CD8-positive, alpha-beta memory T cell (primary cell): ENCODE results near the gene CIAO2A. TPM values are rescaled to one million over a fixed set of nuclear protein-coding genes. Genes with fewer than 3 reads are reported as not detected.

Experiments
- CTCF ChIA-PET: fragments of 350-600 bp; sonication (Branson Sonifier 250); formaldehyde crosslinking; loops from one replicate; lab custom pipeline; 2021; ENCODE audit warnings: antibody characterized with exemption; lab: Charles Lee
- POLR2A ChIA-PET: fragments of 350-600 bp; sonication (Branson Sonifier 250); formaldehyde crosslinking; loops from one replicate; lab custom pipeline; 2021; ENCODE audit warnings: antibody characterized with exemption; lab: Charles Lee
- DNase-seq, 5 donors: peaks; one replicate each; pipeline versions ENCODE4 v3.0.0 to v3.0.0-alpha.2; 2020 to 2022; ENCODE audit warnings: mixed read lengths in 1 of 5
- H3K27ac ChIP-seq: one replicate; pipeline ENCODE4 v1.7.0; 2013; ENCODE audit warnings: low read depth, mild to moderate bottlenecking, low read length, moderate library complexity
- H3K27me3 ChIP-seq: 2 replicates; pipeline ENCODE4 v1.7.0; 2013; ENCODE audit warnings: low read length, mild to moderate bottlenecking; ENCODE audit not compliant: insufficient read depth, poor library complexity, severe bottlenecking
- H3K36me3 ChIP-seq: 2 replicates; pipeline ENCODE4 v1.7.0; 2013; ENCODE audit warnings: mild to moderate bottlenecking, low read length, moderate library complexity; ENCODE audit not compliant: insufficient read depth
- H3K4me1 ChIP-seq: 2 replicates; pipeline ENCODE4 v1.7.0; 2013; ENCODE audit warnings: mild to moderate bottlenecking, low read length, moderate library complexity; ENCODE audit not compliant: insufficient read depth
- H3K4me3 ChIP-seq: 2 replicates; pipeline ENCODE4 v1.7.0; 2013; ENCODE audit warnings: mild to moderate bottlenecking, low read length
- H3K9me3 ChIP-seq: 2 replicates; pipeline ENCODE4 v1.7.0; 2013; ENCODE audit warnings: mild to moderate bottlenecking, low read length
- H3K27ac Mint-ChIP-seq, 8 donors: one replicate each; pipeline ENCODE4 v1.8.0; 2020 to 2021; ENCODE audit warnings: mixed read lengths in 8 of 8, mild to moderate bottlenecking in 6 of 8, inconsistent platforms in 3 of 8, moderate library complexity in 3 of 8
- H3K27me3 Mint-ChIP-seq, 2 donors: one replicate each; pipeline ENCODE4 v1.8.0; 2020 to 2021; ENCODE audit warnings: mixed read lengths in 2 of 2, mild to moderate bottlenecking in 1 of 2, moderate library complexity in 1 of 2
- H3K36me3 Mint-ChIP-seq, 3 donors: one replicate each; pipeline ENCODE4 v1.8.0; 2020 to 2021; ENCODE audit warnings: mixed read lengths in 3 of 3, inconsistent platforms in 1 of 3, mild to moderate bottlenecking in 1 of 3
- H3K4me1 Mint-ChIP-seq, 3 donors: one replicate each; pipeline ENCODE4 v1.8.0; 2020 to 2021; ENCODE audit warnings: mixed read lengths in 3 of 3, inconsistent platforms in 1 of 3, mild to moderate bottlenecking in 1 of 3
- H3K4me3 Mint-ChIP-seq, 7 donors: one replicate each; pipeline ENCODE4 v1.8.0; 2020 to 2021; ENCODE audit warnings: mixed read lengths in 7 of 7, mild to moderate bottlenecking in 6 of 7, moderate library complexity in 4 of 7, inconsistent platforms in 2 of 7
- H3K9me3 Mint-ChIP-seq, 5 donors: one replicate each; pipeline ENCODE4 v1.8.0; 2020 to 2022; ENCODE audit warnings: mixed read lengths in 5 of 5, mild to moderate bottlenecking in 3 of 5, moderate library complexity in 2 of 5, inconsistent platforms in 1 of 5
- polyA plus RNA-seq: library from polyadenylated mRNA; unstranded; fragments of 300-500 nt; fragmentation: Illumina TruSeq; gene quantifications from one replicate; pipeline ENCODE4 v1.2.3, GENCODE V29; 2021
- total RNA-seq, 2 experiments: library from RNA; stranded (reverse); gene quantifications; one replicate each; pipeline ENCODE4 v1.2.3, GENCODE V29; 2021

Gene CIAO2A
- total and polyA plus RNA-seq, 3 experiments from 2014 or later, result 68.0 to 78.1 (median 68.7) TPM

GRCh38 chr15:64133623-64134344, 40.1 kb upstream of the CIAO2A start:
- Mint-ChIP-seq H3K27me3 (peaks cover 0 to 1% of the 10 kb centered on the region in 2 donors), H3K9me3 (no peaks in the 10 kb centered on the region), H3K27ac (no peak overlapping the region), H3K4me1 (no peaks in the 10 kb centered on the region), H3K4me3 (no peak overlapping the region), H3K36me3 (peaks cover 5 to 94% (median 29%) of the 10 kb centered on the region in 3 donors)
- Histone ChIP-seq H3K27me3 (no peaks in the 10 kb centered on the region), H3K4me3 (no peak overlapping the region), H3K36me3 (peaks cover 73% of the 10 kb centered on the region), H3K4me1 (no peaks in the 10 kb centered on the region), H3K9me3 (no peaks in the 10 kb centered on the region), H3K27ac (no peak overlapping the region)
- DNase-seq, result no peak
- ChIA-PET POLR2A (no interaction called here), CTCF (interaction anchor here (2.0 to 2.1 kb wide), 2 partner anchors 11 to 19 kb away, joined by 5 to 11 read pairs; no protein-coding TSS in a partner anchor)

DNA sequence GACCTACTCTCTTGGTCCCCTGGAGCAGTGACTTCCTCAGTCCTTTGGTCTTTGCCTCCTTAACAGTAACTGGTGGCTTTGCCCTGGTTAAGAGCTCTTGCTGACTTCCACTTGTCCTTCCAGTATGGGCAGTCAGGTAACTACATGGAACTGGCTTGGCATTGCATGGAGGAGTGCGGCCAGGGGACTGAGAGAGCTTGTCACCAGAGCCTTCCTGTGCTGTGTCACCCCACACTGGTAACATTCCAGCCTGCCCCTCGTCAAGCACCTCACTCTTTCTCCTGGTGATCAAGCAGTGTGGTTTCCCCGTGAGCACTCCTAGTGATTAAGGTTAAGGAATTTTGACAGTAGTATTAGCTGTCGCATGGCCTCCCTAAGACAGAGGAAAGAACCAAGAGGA, 38.6 kb upstream of the CIAO2A start:
- Mint-ChIP-seq H3K36me3 (peaks cover 5 to 94% (median 36%) of the 10 kb centered on the region in 3 donors), H3K27ac (peak overlapping the region in 3 of 8 donors; percentile 56 to 74 (median 58)), H3K4me3 (no peak overlapping the region), H3K4me1 (no peaks in the 10 kb centered on the region), H3K27me3 (no peaks in the 10 kb centered on the region), H3K9me3 (no peaks in the 10 kb centered on the region)
- no peak overlapping the region for H3K4me3 ChIP-seq
- no peaks in the 10 kb centered on the region for H3K4me1 ChIP-seq
- no peak overlapping the region for H3K27ac ChIP-seq
- ChIA-PET CTCF (interaction anchor here (1.1 kb wide), 2 partner anchors 11 to 21 kb away, joined by 3 to 5 read pairs; no protein-coding TSS in a partner anchor), POLR2A (no interaction called here)
- no peaks in the 10 kb centered on the region for H3K27me3 ChIP-seq
- H3K9me3 ChIP-seq, result no peaks in the 10 kb centered on the region
- H3K36me3 ChIP-seq, result peaks cover 80% of the 10 kb centered on the region
- DNase-seq, result no peak

DNA sequence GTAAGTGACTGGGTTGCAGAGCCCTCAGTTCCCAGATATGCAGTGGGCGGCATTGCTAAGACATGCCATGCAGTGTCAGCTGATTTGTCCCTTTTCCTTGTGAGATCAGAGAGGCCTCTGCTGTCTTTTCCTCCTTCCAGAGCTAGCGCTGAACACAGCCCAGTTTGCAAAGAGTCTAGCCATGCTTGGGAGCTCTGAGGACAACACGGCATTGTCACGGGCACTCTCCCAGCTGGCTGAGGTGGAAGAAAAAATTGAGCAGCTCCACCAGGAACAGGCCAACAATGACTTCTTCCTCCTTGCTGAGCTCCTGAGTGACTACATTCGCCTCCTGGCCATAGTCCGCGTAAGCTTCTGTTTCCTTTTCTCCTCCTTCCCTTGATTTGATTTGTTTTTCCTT, 37.9 kb upstream of the CIAO2A start:
- H3K9me3 Mint-ChIP-seq, result no peaks in the 10 kb centered on the region
- Histone ChIP-seq H3K4me3 (no peak overlapping the region), H3K27me3 (no peaks in the 10 kb centered on the region), H3K4me1 (no peaks in the 10 kb centered on the region), H3K36me3 (peaks cover 79% of the 10 kb centered on the region), H3K27ac (no peak overlapping the region), H3K9me3 (no peaks in the 10 kb centered on the region)
- ChIA-PET CTCF (interaction anchor here (1.1 kb wide), 1 partner anchor 22 kb away, joined by 5 read pairs; no protein-coding TSS in a partner anchor), POLR2A (interaction anchor here (1.1 kb wide), 1 partner anchor 31 kb away, joined by 4 read pairs; the partner anchor contains the start of gene PPIB)
- H3K4me3 Mint-ChIP-seq, result no peak overlapping the region
- H3K27ac Mint-ChIP-seq, result peak overlapping the region in 1 of 8 donors; percentile 56
- H3K36me3 Mint-ChIP-seq, result peaks cover 2 to 93% (median 32%) of the 10 kb centered on the region in 3 donors
- no peaks in the 10 kb centered on the region for H3K4me1 Mint-ChIP-seq
- DNase-seq, result no peak
- no peaks in the 10 kb centered on the region for H3K27me3 Mint-ChIP-seq

GRCh38 chr15:64130159-64130558, 36.5 kb upstream of the CIAO2A start:
- Mint-ChIP-seq H3K4me3 (no peak overlapping the region), H3K27me3 (no peaks in the 10 kb centered on the region), H3K27ac (no peak overlapping the region), H3K9me3 (no peaks in the 10 kb centered on the region), H3K4me1 (peaks cover 0 to 3% (median 0%) of the 10 kb centered on the region in 3 donors), H3K36me3 (peaks cover 0 to 93% (median 34%) of the 10 kb centered on the region in 3 donors)
- H3K4me3 ChIP-seq, result no peak overlapping the region
- DNase-seq, result no peak
- H3K4me1 ChIP-seq, result no peaks in the 10 kb centered on the region
- peaks cover 76% of the 10 kb centered on the region for H3K36me3 ChIP-seq
- CTCF ChIA-PET, result no interaction called here
- POLR2A ChIA-PET, result no interaction called here
- no peaks in the 10 kb centered on the region for H3K9me3 ChIP-seq
- no peaks in the 10 kb centered on the region for H3K27me3 ChIP-seq
- no peak overlapping the region for H3K27ac ChIP-seq

DNA sequence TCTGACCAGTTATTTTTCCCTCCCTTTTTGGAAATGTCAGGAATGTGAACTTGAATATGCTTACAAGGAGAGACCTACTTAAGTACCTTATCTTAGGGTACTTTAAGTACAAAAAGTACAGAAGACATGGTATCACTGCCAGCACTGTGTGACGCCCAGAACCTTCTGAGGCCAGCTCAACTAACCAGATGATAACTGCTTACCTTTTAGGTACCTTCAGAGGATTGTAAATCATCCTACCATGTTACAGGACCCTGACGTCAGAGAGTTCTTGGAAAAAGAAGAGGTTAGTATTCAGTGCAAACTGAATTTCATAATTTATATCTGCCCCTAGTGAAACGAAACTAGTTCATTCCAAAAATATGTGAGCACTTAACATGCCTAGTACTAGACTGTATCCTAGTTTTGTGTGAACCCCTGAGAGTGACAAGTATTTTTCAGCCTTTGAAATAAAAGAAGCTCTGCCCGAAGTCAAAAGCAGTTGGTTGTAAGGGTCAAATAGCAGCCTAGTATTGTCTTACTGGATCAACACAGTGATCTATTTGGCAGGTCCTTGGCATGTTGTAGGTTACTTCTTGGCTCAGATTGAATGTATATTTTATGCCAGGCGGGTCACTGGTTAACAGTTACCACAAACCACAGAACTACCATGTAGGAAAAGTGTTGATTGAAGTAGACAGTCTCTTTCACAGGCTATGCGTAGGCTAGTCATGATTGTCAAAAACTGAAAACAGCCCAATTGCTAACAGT, 34.1 kb upstream of the CIAO2A start:
- POLR2A ChIA-PET, result no interaction called here
- Mint-ChIP-seq H3K27me3 (no peaks in the 10 kb centered on the region), H3K36me3 (peaks cover 0 to 92% (median 40%) of the 10 kb centered on the region in 3 donors), H3K27ac (peak overlapping the region in 1 of 8 donors; percentile 72), H3K4me3 (no peak overlapping the region), H3K4me1 (peaks cover 0 to 3% (median 0%) of the 10 kb centered on the region in 3 donors), H3K9me3 (no peaks in the 10 kb centered on the region)
- H3K27me3 ChIP-seq, result no peaks in the 10 kb centered on the region
- peaks cover 79% of the 10 kb centered on the region for H3K36me3 ChIP-seq
- no peak for DNase-seq
- no peaks in the 10 kb centered on the region for H3K9me3 ChIP-seq
- CTCF ChIA-PET, result no interaction called here
- no peak overlapping the region for H3K27ac ChIP-seq
- H3K4me3 ChIP-seq, result no peak overlapping the region
- H3K4me1 ChIP-seq, result no peaks in the 10 kb centered on the region

DNA sequence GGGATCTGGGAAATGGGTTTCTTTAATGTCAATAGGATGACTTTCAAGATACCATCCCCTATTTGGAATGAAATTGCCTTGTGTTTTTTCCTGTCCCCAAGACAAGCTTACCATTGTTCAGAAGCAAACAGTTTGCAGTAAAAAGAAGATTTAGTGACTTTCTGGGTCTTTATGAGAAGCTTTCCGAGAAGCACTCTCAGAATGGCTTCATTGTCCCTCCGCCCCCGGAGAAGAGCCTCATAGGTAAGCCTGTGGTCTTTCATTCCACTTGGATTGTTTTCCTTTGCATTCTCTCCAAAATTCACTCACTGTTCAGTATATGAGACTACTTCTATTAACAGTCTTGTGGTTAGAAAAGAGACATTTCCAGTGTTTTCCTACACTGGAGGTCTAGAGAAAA, 32.3 kb upstream of the CIAO2A start:
- Mint-ChIP-seq H3K27ac (peak overlapping the region in 3 of 8 donors; percentile 15 to 64 (median 29)), H3K4me3 (no peak overlapping the region), H3K9me3 (no peaks in the 10 kb centered on the region), H3K36me3 (peaks cover 5 to 91% (median 34%) of the 10 kb centered on the region in 3 donors), H3K4me1 (peaks cover 0 to 3% (median 0%) of the 10 kb centered on the region in 3 donors), H3K27me3 (no peaks in the 10 kb centered on the region)
- peaks cover 78% of the 10 kb centered on the region for H3K36me3 ChIP-seq
- no peaks in the 10 kb centered on the region for H3K27me3 ChIP-seq
- no peaks in the 10 kb centered on the region for H3K9me3 ChIP-seq
- CTCF ChIA-PET, result no interaction called here
- POLR2A ChIA-PET, result no interaction called here
- no peak overlapping the region for H3K27ac ChIP-seq
- no peak overlapping the region for H3K4me3 ChIP-seq
- DNase-seq, result no peak
- H3K4me1 ChIP-seq, result no peaks in the 10 kb centered on the region

- no peak overlapping the region for H3K4me3 Mint-ChIP-seq
- POLR2A ChIA-PET, result interaction anchor here (0.5 kb wide), 1 partner anchor 247 kb away, joined by 8 read pairs; no protein-coding TSS in a partner anchor
- no peaks in the 10 kb centered on the region for H3K9me3 Mint-ChIP-seq
- Histone ChIP-seq H3K4me3 (no peak overlapping the region), H3K27me3 (no peaks in the 10 kb centered on the region), H3K27ac (no peak overlapping the region), H3K36me3 (peaks cover 75% of the 10 kb centered on the region), H3K4me1 (no peaks in the 10 kb centered on the region), H3K9me3 (no peaks in the 10 kb centered on the region)
- peaks cover 9 to 92% (median 29%) of the 10 kb centered on the region in 3 donors for H3K36me3 Mint-ChIP-seq
- no peak for DNase-seq
- H3K27me3 Mint-ChIP-seq, result no peaks in the 10 kb centered on the region
- CTCF ChIA-PET, result interaction anchor here (1.2 to 1.6 kb wide), 2 partner anchors 30 to 656 kb away, joined by 4 read pairs; no protein-coding TSS in a partner anchor
- H3K27ac Mint-ChIP-seq, result no peak overlapping the region
- H3K4me1 Mint-ChIP-seq, result peaks cover 0 to 3% (median 0%) of the 10 kb centered on the region in 3 donors
These were observed 29.3 kb upstream of the CIAO2A start for GRCh38 chr15:64122936-64123351.
